GM18505 (cell line): ENCODE results near the gene PARD3.

Experiments used
- ATAC-seq: cut with Tn5 transposase; IDR thresholded peaks from one replicate; pipeline ENCODE4 v1.9.1; 2021; ENCODE audit not compliant: unreplicated experiment
- POLR2A ChIP-seq: IDR thresholded peaks from 4 replicates; pipeline ENCODE4 v1.6.1; 2011; ENCODE audit warnings: borderline replicate concordance; ENCODE audit not compliant: insufficient read depth, insufficient read length; ENCODE audit errors: extremely low read depth

PARD3 gene

GRCh38 chr10:34523017-34523767 lies 291.9 kb downstream of the PARD3 start:
- ATAC-seq = no peak
- no peak for TF ChIP-seq POLR2A

- TF ChIP-seq POLR2A = no peak
- ATAC-seq = peak; percentile 82
Observed at GRCh38 chr10:34522546-34522945, 292.6 kb downstream of the PARD3 start.

DNA sequence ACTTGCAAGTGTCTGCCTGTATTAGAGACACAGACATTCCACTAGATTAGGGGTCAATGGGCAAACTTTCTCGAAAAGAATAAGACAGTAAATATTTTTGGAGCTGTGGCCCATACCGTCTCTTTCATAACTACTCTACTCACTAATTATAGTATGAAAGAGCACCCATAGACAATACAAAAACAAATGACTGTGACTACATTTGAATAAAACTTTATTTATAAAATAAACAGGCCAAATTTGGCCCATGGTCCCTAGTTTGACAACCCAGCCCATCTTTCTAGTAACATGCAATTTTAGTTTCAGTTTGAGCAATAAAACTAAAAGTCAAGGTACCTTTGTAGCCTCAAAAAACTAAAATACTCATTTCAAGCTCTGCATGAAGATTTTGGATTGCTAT lies 294.6 kb downstream of the PARD3 start:
- ATAC-seq = no peak
- no peak for TF ChIP-seq POLR2A

- TF ChIP-seq POLR2A = no peak
- ATAC-seq = no peak
Observed at GRCh38 chr10:34520084-34520483, 295.0 kb downstream of the PARD3 start.

DNA sequence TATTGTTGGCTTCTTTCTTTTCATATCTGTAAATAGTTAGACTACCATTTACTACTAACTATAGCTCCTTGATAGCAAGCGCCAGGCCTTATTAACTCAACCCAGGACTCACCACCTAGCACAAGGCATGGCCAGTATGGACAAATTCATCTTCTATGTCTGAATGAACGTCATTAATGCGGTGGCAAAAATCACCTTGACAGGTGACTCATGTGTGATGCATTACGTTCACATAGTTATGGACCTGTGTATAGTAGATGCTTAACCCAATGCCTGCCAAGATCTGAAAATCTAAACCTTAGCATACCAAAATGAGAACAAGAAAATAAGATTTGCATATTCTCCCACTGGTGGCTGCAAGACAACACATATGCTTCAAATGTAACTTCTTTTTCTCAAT lies 300.8 kb downstream of the PARD3 start:
- TF ChIP-seq POLR2A = no peak
- no peak for ATAC-seq

DNA sequence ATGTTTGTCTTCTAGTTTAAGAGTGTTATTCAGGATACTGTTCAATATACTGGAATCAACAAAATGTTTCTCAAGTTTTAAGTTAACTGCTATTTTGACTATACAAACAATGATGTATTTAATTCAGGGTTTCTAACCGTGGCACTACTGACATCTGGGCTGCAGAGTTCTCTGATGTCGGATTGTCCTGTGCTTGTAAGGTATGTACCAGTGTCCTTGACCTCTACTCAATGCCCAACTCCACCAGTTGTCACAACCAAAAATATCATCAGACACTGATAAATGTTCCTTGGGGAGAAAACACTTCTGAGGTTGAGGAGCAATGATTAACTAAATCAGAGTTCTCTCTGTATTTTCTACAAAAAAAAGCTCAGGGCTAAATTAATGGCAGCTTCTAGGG lies 301.5 kb downstream of the PARD3 start:
- TF ChIP-seq POLR2A = no peak
- ATAC-seq = no peak

- TF ChIP-seq POLR2A = no peak
- ATAC-seq = no peak
Observed at GRCh38 chr10:34507217-34507616, 307.9 kb downstream of the PARD3 start.

DNA sequence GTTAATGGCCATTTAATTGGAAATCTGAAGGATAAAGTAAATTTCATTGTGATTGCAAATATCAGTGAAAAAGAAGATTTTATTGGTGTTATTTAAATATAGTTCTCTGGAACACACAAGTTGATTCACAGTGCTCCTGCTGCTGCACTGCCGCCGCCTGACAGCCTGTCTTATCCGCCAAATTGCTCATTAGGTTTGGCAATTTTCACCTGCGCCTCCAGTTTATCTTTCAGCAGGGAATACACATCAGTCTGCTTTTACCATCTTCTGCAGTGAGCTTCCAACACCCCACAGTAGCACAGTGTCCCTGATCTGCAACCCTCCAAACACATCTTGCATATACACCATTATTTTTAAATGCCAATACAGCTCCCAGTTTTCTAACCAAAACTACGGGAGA lies 308.3 kb downstream of the PARD3 start:
- no peak for ATAC-seq
- TF ChIP-seq POLR2A = no peak

- ATAC-seq = no peak
Observed at GRCh38 chr10:34505338-34505737, 309.8 kb downstream of the PARD3 start.

GRCh38 chr10:34504534-34504933 lies 310.6 kb downstream of the PARD3 start:
- TF ChIP-seq POLR2A = no peak
- no peak for ATAC-seq

More at GRCh38 chr10:34505338-34505737, 309.8 kb downstream of the PARD3 start:
- no peak for TF ChIP-seq POLR2A

GRCh38 chr10:34503704-34504103 lies 311.4 kb downstream of the PARD3 start:
- TF ChIP-seq POLR2A = no peak
- ATAC-seq = no peak

DNA sequence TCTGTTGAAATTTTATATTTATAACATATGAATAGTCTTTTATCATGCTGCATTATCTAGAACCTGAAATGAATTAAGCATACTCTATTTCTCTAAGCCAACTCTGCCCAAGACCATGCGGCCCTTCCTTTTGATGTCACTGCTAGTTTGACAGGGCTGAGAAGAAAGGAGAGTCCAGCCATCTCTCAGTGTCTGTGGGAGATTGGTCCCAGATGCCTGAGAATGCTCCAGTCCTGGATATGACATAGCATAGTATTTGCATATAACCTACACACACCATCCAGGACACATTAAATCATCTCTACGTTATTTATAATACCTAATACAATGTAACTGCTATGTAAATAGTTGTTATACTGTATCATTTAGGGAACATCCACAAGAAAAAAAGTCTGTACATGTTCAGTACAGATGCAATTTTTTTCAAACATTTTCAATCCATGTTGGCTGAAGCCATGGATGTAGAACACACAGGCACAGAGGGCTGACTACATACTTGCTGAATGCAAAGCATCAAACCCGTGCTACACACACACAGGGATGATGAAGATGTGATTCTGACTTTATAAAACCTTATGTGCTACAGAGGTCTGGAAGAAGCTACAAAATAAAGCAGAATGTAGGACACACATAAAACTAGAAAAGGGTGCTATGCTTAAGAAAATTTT lies 315.4 kb downstream of the PARD3 start:
- TF ChIP-seq POLR2A = no peak
- no peak for ATAC-seq

GRCh38 chr10:34498821-34499220 lies 316.3 kb downstream of the PARD3 start:
- no peak for ATAC-seq
- no peak for TF ChIP-seq POLR2A

DNA sequence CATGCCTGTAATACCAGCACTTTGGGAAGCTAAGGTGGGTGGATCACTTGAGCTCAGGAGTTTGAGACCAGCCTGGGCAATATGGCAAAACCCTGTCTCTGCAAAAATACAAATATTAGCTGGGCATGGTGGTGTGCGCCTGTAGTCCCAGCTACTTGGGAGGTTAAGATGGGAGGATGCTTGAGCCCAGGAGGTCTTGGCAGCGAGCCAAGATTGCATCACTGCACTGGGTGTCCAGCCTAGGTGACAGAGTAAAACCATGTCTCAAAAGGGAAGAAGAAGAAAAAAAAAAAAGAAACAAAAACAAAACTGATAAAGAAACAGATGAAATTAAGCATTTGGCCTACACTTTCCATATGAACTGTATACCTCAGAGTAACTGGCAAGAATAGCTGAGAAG lies 319.2 kb downstream of the PARD3 start:
- TF ChIP-seq POLR2A = no peak
- ATAC-seq = no peak
